Panc1 (cell line): Measurements from ENCODE around the gene GALNT13. TPM values are rescaled to one million over a fixed set of nuclear protein-coding genes. Genes with fewer than 3 reads are reported as not detected.

Source experiments
- ATAC-seq: fragments of 200-7000 bp; cut with Tn5 transposase; 2 replicates; pipeline ENCODE4 v1.9.1; 2020; ENCODE audit warnings: mild to moderate bottlenecking, moderate library complexity
- BruUV-seq: library from RNA; stranded (reverse); fragments of 400-500 nt; replicated peaks from 2 replicates; lab custom pipeline; 2021; lab: Mats Ljungman, UMichigan
- CTCF ChIA-PET: fragments of 300-600 bp; sonication (Branson Sonifier 250); formaldehyde crosslinking; loops from one replicate; lab custom pipeline; 2022; ENCODE audit warnings: antibody characterized with exemption; lab: Charles Lee
- POLR2A ChIA-PET: fragments of 300-600 bp; sonication (Branson Sonifier 250); formaldehyde crosslinking; loops from one replicate; lab custom pipeline; 2022; ENCODE audit warnings: antibody characterized with exemption; lab: Charles Lee
- DNase-seq: peaks from one replicate; pipeline ENCODE4 v3.0.0-alpha.2; 2010; ENCODE audit warnings: low read depth, low spot score
- H3K27ac ChIP-seq: 2 replicates; pipeline ENCODE4 v1.5.1; 2011; ENCODE audit warnings: mild to moderate bottlenecking, low read length, inconsistent platforms
- H3K27me3 ChIP-seq: fragments of 200-500 bp; sonication (Bioruptor generic); 2 replicates; pipeline ENCODE4 v1.6.0; 2014; ENCODE audit warnings: low read length, inconsistent platforms; ENCODE audit not compliant: control insufficient read depth, insufficient read depth
- H3K36me3 ChIP-seq: fragments of 200-500 bp; sonication (Bioruptor generic); 2 replicates; pipeline ENCODE4 v1.5.1; 2014; ENCODE audit warnings: inconsistent platforms, mild to moderate bottlenecking, low read length, moderate library complexity; ENCODE audit not compliant: control insufficient read depth, insufficient read depth
- H3K4me1 ChIP-seq: 2 replicates; pipeline ENCODE4 v1.5.1; 2011; ENCODE audit warnings: inconsistent platforms, mild to moderate bottlenecking, low read length, moderate library complexity; ENCODE audit not compliant: control insufficient read depth, insufficient read depth
- H3K4me3 ChIP-seq, 2 experiments: 2 replicates each; pipeline ENCODE4 v1.5.1; 2011 to 2012; ENCODE audit warnings: low read depth in 2 of 2, low read length in 2 of 2, mild to moderate bottlenecking in 2 of 2, inconsistent platforms in 1 of 2, moderate library complexity in 1 of 2
- H3K9me3 ChIP-seq: fragments of 200-500 bp; sonication (Bioruptor generic); 2 replicates; pipeline ENCODE4 v1.5.1; 2014; ENCODE audit warnings: low read depth, mild to moderate bottlenecking, inconsistent platforms, low read length, moderate library complexity; ENCODE audit not compliant: control insufficient read depth, insufficient read depth
- POLR2AphosphoS5 ChIP-seq: IDR thresholded peaks from 2 replicates; pipeline ENCODE4 v1.6.1; 2012; ENCODE audit warnings: mild to moderate bottlenecking, low read depth, low read length, moderate library complexity
- SIN3A ChIP-seq: IDR thresholded peaks from 2 replicates; pipeline ENCODE4 v1.6.1; 2012; ENCODE audit warnings: low read depth, mild to moderate bottlenecking, low read length, moderate library complexity, borderline replicate concordance; ENCODE audit not compliant: insufficient read depth
- TCF7L2 ChIP-seq: IDR thresholded peaks from 2 replicates; pipeline ENCODE4 v1.6.1; 2011; ENCODE audit warnings: mild to moderate bottlenecking, low read depth, low read length, inconsistent platforms
- in situ Hi-C: cut with HindIII; loops from 2 replicates; pipeline ENCODE4 v1.10.0; 2016; ENCODE audit warnings: low sequenced_read_pairs, low pct_unique_long_range_greater_than_20kb
- intact Hi-C: fragments of 100-400 bp; cut with micrococcal nuclease; formaldehyde crosslinking; loops from one replicate; pipeline ENCODE4 v1.10.0; 2022; ENCODE audit not compliant: unreplicated experiment
- total RNA-seq: library from RNA; stranded (reverse); gene quantifications from one replicate; pipeline ENCODE4 v1.2.1, GENCODE V29; 2021; ENCODE audit not compliant: unreplicated experiment
- TF ChIP-seq, protein P1 (sequence below), 2 experiments: IDR thresholded peaks; 2 replicates each; pipeline ENCODE4 v1.6.1; 2011 to 2012; ENCODE audit warnings: low read depth in 2 of 2, control low read depth in 1 of 2, low read length in 1 of 2, mild to moderate bottlenecking in 1 of 2, moderate library complexity in 1 of 2; ENCODE audit not compliant: insufficient read depth in 1 of 2
- TF ChIP-seq, protein P2 (sequence below): fragments of 450-650 bp; IDR thresholded peaks from 2 replicates; pipeline ENCODE4 v1.5.1; 2017; ENCODE audit warnings: mild to moderate bottlenecking

Gene GALNT13
- total RNA-seq, 1 experiment from 2014 or later, result not detected

DNA sequence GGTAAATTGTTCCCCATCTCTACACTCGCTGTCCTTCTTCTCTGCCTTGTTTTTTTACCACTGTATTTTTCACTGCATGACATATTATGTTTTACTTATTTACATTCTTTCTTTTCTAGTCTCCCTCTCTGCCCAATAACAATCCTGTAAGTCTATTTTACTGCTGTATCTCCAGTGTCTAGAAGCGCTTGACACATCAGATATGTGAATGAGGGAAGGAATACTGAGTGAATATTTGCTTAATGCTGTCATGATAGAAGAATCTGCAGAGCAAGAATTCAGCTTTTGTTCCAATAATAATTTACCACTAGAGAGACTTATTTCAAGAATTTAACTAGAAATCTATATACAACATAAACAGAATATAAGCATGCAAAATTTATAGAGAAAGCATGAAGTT is 99.5 kb downstream of the GALNT13 start:
- Histone ChIP-seq H3K27me3 (no peaks in the 10 kb centered on the region), H3K4me1 (no peaks in the 10 kb centered on the region), H3K27ac (no peak overlapping the region), H3K4me3 (no peak overlapping the region), H3K36me3 (no peaks in the 10 kb centered on the region), H3K9me3 (no peaks in the 10 kb centered on the region)
- no TSS peak for BruUV-seq
- CTCF ChIA-PET, result no interaction called here
- POLR2A ChIA-PET, result no interaction called here
- in situ Hi-C loops, result no loop called here
- intact Hi-C loops, result no loop called here
- ATAC-seq, result no peak
- TF ChIP-seq, protein P1, sequence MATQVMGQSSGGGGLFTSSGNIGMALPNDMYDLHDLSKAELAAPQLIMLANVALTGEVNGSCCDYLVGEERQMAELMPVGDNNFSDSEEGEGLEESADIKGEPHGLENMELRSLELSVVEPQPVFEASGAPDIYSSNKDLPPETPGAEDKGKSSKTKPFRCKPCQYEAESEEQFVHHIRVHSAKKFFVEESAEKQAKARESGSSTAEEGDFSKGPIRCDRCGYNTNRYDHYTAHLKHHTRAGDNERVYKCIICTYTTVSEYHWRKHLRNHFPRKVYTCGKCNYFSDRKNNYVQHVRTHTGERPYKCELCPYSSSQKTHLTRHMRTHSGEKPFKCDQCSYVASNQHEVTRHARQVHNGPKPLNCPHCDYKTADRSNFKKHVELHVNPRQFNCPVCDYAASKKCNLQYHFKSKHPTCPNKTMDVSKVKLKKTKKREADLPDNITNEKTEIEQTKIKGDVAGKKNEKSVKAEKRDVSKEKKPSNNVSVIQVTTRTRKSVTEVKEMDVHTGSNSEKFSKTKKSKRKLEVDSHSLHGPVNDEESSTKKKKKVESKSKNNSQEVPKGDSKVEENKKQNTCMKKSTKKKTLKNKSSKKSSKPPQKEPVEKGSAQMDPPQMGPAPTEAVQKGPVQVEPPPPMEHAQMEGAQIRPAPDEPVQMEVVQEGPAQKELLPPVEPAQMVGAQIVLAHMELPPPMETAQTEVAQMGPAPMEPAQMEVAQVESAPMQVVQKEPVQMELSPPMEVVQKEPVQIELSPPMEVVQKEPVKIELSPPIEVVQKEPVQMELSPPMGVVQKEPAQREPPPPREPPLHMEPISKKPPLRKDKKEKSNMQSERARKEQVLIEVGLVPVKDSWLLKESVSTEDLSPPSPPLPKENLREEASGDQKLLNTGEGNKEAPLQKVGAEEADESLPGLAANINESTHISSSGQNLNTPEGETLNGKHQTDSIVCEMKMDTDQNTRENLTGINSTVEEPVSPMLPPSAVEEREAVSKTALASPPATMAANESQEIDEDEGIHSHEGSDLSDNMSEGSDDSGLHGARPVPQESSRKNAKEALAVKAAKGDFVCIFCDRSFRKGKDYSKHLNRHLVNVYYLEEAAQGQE (IDR thresholded peaks at IDR 0.05; ENCODE audit: insufficient read depth in 1 of 2, low read depth in 2 of 2, low read length in 1 of 2), result no peak
- TF ChIP-seq, protein P2, sequence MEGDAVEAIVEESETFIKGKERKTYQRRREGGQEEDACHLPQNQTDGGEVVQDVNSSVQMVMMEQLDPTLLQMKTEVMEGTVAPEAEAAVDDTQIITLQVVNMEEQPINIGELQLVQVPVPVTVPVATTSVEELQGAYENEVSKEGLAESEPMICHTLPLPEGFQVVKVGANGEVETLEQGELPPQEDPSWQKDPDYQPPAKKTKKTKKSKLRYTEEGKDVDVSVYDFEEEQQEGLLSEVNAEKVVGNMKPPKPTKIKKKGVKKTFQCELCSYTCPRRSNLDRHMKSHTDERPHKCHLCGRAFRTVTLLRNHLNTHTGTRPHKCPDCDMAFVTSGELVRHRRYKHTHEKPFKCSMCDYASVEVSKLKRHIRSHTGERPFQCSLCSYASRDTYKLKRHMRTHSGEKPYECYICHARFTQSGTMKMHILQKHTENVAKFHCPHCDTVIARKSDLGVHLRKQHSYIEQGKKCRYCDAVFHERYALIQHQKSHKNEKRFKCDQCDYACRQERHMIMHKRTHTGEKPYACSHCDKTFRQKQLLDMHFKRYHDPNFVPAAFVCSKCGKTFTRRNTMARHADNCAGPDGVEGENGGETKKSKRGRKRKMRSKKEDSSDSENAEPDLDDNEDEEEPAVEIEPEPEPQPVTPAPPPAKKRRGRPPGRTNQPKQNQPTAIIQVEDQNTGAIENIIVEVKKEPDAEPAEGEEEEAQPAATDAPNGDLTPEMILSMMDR, result no peak
- no peak for TF ChIP-seq TCF7L2
- TF ChIP-seq POLR2AphosphoS5, result no peak
- no peak for TF ChIP-seq SIN3A
- DNase-seq, result no peak

DNA sequence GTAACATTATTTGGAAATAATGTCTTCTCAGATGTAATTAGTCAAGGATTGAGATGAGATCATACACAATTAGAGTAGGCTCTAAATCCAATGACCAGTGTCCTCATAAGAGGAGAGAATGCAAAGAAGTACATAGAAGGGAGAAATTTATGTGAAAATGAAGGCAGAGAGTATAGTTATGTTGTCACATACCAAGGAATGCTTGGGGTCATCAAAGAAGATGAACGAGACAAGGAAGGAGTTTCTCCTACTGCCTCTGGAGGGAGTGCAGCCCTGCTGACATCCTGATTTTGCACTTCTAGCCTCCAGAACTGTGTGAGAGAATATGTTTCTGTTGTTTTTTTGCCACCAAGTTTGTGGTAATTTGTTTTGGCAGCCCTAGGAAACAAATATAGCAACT is 100.1 kb downstream of the GALNT13 start:
- no TSS peak for BruUV-seq
- H3K36me3 ChIP-seq, result no peaks in the 10 kb centered on the region
- CTCF ChIA-PET, result no interaction called here
- H3K27me3 ChIP-seq, result no peaks in the 10 kb centered on the region
- intact Hi-C loops (no loop called here), in situ Hi-C loops (no loop called here)
- no peak overlapping the region for H3K4me3 ChIP-seq
- no peaks in the 10 kb centered on the region for H3K9me3 ChIP-seq
- TF ChIP-seq POLR2AphosphoS5 (no peak), SIN3A (no peak), TCF7L2 (no peak)
- TF ChIP-seq, protein P1 (IDR thresholded peaks at IDR 0.05; ENCODE audit: insufficient read depth in 1 of 2, low read depth in 2 of 2, low read length in 1 of 2), result no peak
- TF ChIP-seq, protein P2, result no peak
- ATAC-seq, result no peak
- H3K27ac ChIP-seq, result no peak overlapping the region
- DNase-seq, result no peak
- POLR2A ChIA-PET, result no interaction called here
- no peaks in the 10 kb centered on the region for H3K4me1 ChIP-seq
